Measurements from ENCODE around the gene KREMEN2. TPM values are rescaled to one million over a fixed set of nuclear protein-coding genes. Genes with fewer than 3 reads are reported as not detected.
"Not testable (repeated sequence)": the region's sequence is repeated elsewhere in the genome, so short reads cannot be mapped to it uniquely, and the experiment has no call there.

Gene KREMEN2
- total and polyA plus RNA-seq, 5 donors from 2014 or later = not detected

DNA sequence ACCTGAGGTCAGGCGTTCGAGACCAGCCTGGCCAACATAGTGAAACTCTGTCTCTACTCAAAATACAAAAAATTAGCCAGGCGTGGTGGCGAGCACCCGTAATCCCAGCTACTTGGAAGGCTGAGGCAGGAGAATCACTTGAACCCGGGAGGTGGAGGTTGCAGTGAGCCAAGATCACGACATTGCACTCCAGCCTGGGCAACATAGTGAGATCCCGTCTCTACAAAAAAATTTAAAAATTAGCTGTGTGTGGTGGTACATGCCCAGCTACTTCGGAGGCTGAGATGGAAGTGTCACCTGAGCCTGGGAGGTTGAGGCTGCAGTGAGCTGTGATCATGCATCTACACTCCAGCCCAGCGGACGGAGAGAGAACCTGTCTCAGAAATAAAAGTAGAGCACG is 20.4 kb upstream of the KREMEN2 start:
- H3K4me3 Mint-ChIP-seq; H3K27me3 Mint-ChIP-seq; H3K4me3 ChIP-seq (ENCODE audit: low read depth, low read length); H3K9me3 ChIP-seq (ENCODE audit: control insufficient read depth in 2 of 2, low read length in 2 of 2); DNase-seq; H3K4me1 ChIP-seq (ENCODE audit: control insufficient read depth, insufficient read depth, low read length, poor library complexity, severe bottlenecking); H3K27me3 ChIP-seq (ENCODE audit: control insufficient read depth, insufficient read depth, low read length); H3K4me1 Mint-ChIP-seq; H3K9me3 Mint-ChIP-seq; ATAC-seq (ENCODE audit: low read depth in 2 of 2); H3K27ac Mint-ChIP-seq; H3K27ac ChIP-seq (ENCODE audit: insufficient read depth, low read length, poor library complexity, severe bottlenecking): not testable (repeated sequence)
- peaks cover 25% of the 10 kb centered on the region for H3K36me3 Mint-ChIP-seq
- H3K36me3 ChIP-seq (ENCODE audit: control insufficient read depth, insufficient read depth, low read length) = peaks cover 35% of the 10 kb centered on the region

GRCh38 chr16:2946649-2947048 is 17.4 kb upstream of the KREMEN2 start:
- Mint-ChIP-seq H3K27me3 (no peaks in the 10 kb centered on the region), H3K9me3 (no peaks in the 10 kb centered on the region)

GRCh38 chr16:2948807-2949704 is 15.0 kb upstream of the KREMEN2 start:
- Mint-ChIP-seq H3K27me3 (peaks cover 5% of the 10 kb centered on the region), H3K4me3 (no peak overlapping the region), H3K36me3 (peaks cover 15% of the 10 kb centered on the region), H3K9me3 (no peaks in the 10 kb centered on the region), H3K4me1 (no peaks in the 10 kb centered on the region), H3K27ac (peak overlapping the region in 1 of 3 donors; percentile 8)
- Histone ChIP-seq H3K27ac (ENCODE audit: insufficient read depth, low read length, poor library complexity, severe bottlenecking) (no peak overlapping the region), H3K9me3 (ENCODE audit: control insufficient read depth in 2 of 2, low read length in 2 of 2) (no peaks in the 10 kb centered on the region), H3K4me3 (ENCODE audit: low read depth, low read length) (no peak overlapping the region), H3K36me3 (ENCODE audit: control insufficient read depth, insufficient read depth, low read length) (no peaks in the 10 kb centered on the region), H3K4me1 (ENCODE audit: control insufficient read depth, insufficient read depth, low read length, poor library complexity, severe bottlenecking) (no peaks in the 10 kb centered on the region), H3K27me3 (ENCODE audit: control insufficient read depth, insufficient read depth, low read length) (no peaks in the 10 kb centered on the region)
- DNase-seq = no peak
- no peak for ATAC-seq (ENCODE audit: low read depth in 2 of 2)

More at GRCh38 chr16:2946649-2947048, 17.4 kb upstream of the KREMEN2 start:
- ATAC-seq (ENCODE audit: low read depth in 2 of 2) (no peak), DNase-seq (no peak)
- Mint-ChIP-seq H3K36me3 (peaks cover 26% of the 10 kb centered on the region), H3K4me3 (no peak overlapping the region), H3K27ac (no peak overlapping the region), H3K4me1 (no peaks in the 10 kb centered on the region)
- H3K4me1 ChIP-seq (ENCODE audit: control insufficient read depth, insufficient read depth, low read length, poor library complexity, severe bottlenecking) = no peaks in the 10 kb centered on the region
- no peak overlapping the region for H3K27ac ChIP-seq (ENCODE audit: insufficient read depth, low read length, poor library complexity, severe bottlenecking)
- no peaks in the 10 kb centered on the region for H3K9me3 ChIP-seq (ENCODE audit: control insufficient read depth in 2 of 2, low read length in 2 of 2)
- no peaks in the 10 kb centered on the region for H3K27me3 ChIP-seq (ENCODE audit: control insufficient read depth, insufficient read depth, low read length)
- peaks cover 9% of the 10 kb centered on the region for H3K36me3 ChIP-seq (ENCODE audit: control insufficient read depth, insufficient read depth, low read length)
- H3K4me3 ChIP-seq (ENCODE audit: low read depth, low read length) = no peak overlapping the region

- DNase-seq (no peak), ATAC-seq (ENCODE audit: low read depth in 2 of 2) (no peak)
- Mint-ChIP-seq H3K4me1 (no peaks in the 10 kb centered on the region), H3K9me3 (no peaks in the 10 kb centered on the region), H3K27me3 (peaks cover 10% of the 10 kb centered on the region), H3K27ac (no peak overlapping the region), H3K36me3 (peaks cover 15% of the 10 kb centered on the region), H3K4me3 (no peak overlapping the region)
- H3K4me3 ChIP-seq (ENCODE audit: low read depth, low read length) = no peak overlapping the region
- H3K36me3 ChIP-seq (ENCODE audit: control insufficient read depth, insufficient read depth, low read length) = no peaks in the 10 kb centered on the region
- H3K9me3 ChIP-seq (ENCODE audit: control insufficient read depth in 2 of 2, low read length in 2 of 2) = no peaks in the 10 kb centered on the region
- no peaks in the 10 kb centered on the region for H3K27me3 ChIP-seq (ENCODE audit: control insufficient read depth, insufficient read depth, low read length)
- no peaks in the 10 kb centered on the region for H3K4me1 ChIP-seq (ENCODE audit: control insufficient read depth, insufficient read depth, low read length, poor library complexity, severe bottlenecking)
- H3K27ac ChIP-seq (ENCODE audit: insufficient read depth, low read length, poor library complexity, severe bottlenecking) = no peak overlapping the region
Measured at GRCh38 chr16:2949705-2950352, 14.2 kb upstream of the KREMEN2 start.

- DNase-seq (no peak), ATAC-seq (ENCODE audit: low read depth in 2 of 2) (no peak)
- no peaks in the 10 kb centered on the region for H3K4me1 Mint-ChIP-seq
- peaks cover 15% of the 10 kb centered on the region for H3K36me3 Mint-ChIP-seq
- H3K27ac Mint-ChIP-seq = no peak overlapping the region
- Histone ChIP-seq H3K4me3 (ENCODE audit: low read depth, low read length) (no peak overlapping the region), H3K9me3 (ENCODE audit: control insufficient read depth in 2 of 2, low read length in 2 of 2) (no peaks in the 10 kb centered on the region), H3K36me3 (ENCODE audit: control insufficient read depth, insufficient read depth, low read length) (no peaks in the 10 kb centered on the region), H3K27ac (ENCODE audit: insufficient read depth, low read length, poor library complexity, severe bottlenecking) (no peak overlapping the region), H3K27me3 (ENCODE audit: control insufficient read depth, insufficient read depth, low read length) (no peaks in the 10 kb centered on the region), H3K4me1 (ENCODE audit: control insufficient read depth, insufficient read depth, low read length, poor library complexity, severe bottlenecking) (no peaks in the 10 kb centered on the region)
- H3K4me3 Mint-ChIP-seq = no peak overlapping the region
- H3K27me3 Mint-ChIP-seq = peaks cover 10% of the 10 kb centered on the region
- no peaks in the 10 kb centered on the region for H3K9me3 Mint-ChIP-seq
Measured at GRCh38 chr16:2950353-2950724, 13.7 kb upstream of the KREMEN2 start.

- no peaks in the 10 kb centered on the region for H3K9me3 ChIP-seq (ENCODE audit: control insufficient read depth in 2 of 2, low read length in 2 of 2)
- DNase-seq (no peak), ATAC-seq (ENCODE audit: low read depth in 2 of 2) (no peak)
- H3K4me1 Mint-ChIP-seq = no peaks in the 10 kb centered on the region
- peaks cover 15% of the 10 kb centered on the region for H3K36me3 Mint-ChIP-seq
- H3K27me3 ChIP-seq (ENCODE audit: control insufficient read depth, insufficient read depth, low read length) = no peaks in the 10 kb centered on the region
- H3K4me3 ChIP-seq (ENCODE audit: low read depth, low read length) = no peak overlapping the region
- H3K27ac Mint-ChIP-seq = no peak overlapping the region
- H3K27ac ChIP-seq (ENCODE audit: insufficient read depth, low read length, poor library complexity, severe bottlenecking) = no peak overlapping the region
- H3K4me1 ChIP-seq (ENCODE audit: control insufficient read depth, insufficient read depth, low read length, poor library complexity, severe bottlenecking) = no peaks in the 10 kb centered on the region
- peaks cover 10% of the 10 kb centered on the region for H3K27me3 Mint-ChIP-seq
- no peaks in the 10 kb centered on the region for H3K9me3 Mint-ChIP-seq
- no peak overlapping the region for H3K4me3 Mint-ChIP-seq
- H3K36me3 ChIP-seq (ENCODE audit: control insufficient read depth, insufficient read depth, low read length) = no peaks in the 10 kb centered on the region
Measured at GRCh38 chr16:2950773-2951172, 13.3 kb upstream of the KREMEN2 start.

DNA sequence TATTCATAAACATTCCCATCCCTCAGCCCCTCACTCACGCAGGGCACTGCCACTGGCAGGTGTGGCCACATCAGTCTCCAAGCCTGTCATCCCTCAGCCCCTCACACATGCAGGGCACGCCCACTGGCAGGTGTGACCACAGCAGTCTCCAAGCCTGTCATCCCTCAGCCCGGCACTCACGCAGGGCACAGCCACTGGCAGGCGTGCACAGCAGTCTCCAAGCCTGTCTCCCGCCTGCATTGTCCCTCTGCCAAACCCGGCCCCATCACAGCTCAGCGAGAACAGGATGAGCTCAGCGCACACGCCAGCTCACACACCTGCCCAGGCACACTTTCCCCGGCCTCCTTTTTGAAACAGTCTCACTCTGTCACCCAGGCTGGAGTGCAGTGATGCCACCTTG is 11.4 kb upstream of the KREMEN2 start:
- Histone ChIP-seq H3K36me3 (ENCODE audit: control insufficient read depth, insufficient read depth, low read length) (no peaks in the 10 kb centered on the region), H3K27me3 (ENCODE audit: control insufficient read depth, insufficient read depth, low read length) (no peaks in the 10 kb centered on the region), H3K4me1 (ENCODE audit: control insufficient read depth, insufficient read depth, low read length, poor library complexity, severe bottlenecking) (no peaks in the 10 kb centered on the region), H3K4me3 (ENCODE audit: low read depth, low read length) (no peak overlapping the region), H3K27ac (ENCODE audit: insufficient read depth, low read length, poor library complexity, severe bottlenecking) (no peak overlapping the region), H3K9me3 (ENCODE audit: control insufficient read depth in 2 of 2, low read length in 2 of 2) (no peaks in the 10 kb centered on the region)
- Mint-ChIP-seq H3K27me3 (peaks cover 10% of the 10 kb centered on the region), H3K27ac (no peak overlapping the region), H3K4me3 (no peak overlapping the region), H3K9me3 (no peaks in the 10 kb centered on the region), H3K4me1 (no peaks in the 10 kb centered on the region), H3K36me3 (peaks cover 6% of the 10 kb centered on the region)
- DNase-seq (no peak), ATAC-seq (ENCODE audit: low read depth in 2 of 2) (no peak)
